OCI-LY7 (cell line): ENCODE results near the gene FRS2.

Experiments used
- CTCF ChIP-seq: fragments of 200-600 bp; sonication (generic); conservative IDR thresholded peaks from 2 replicates; pipeline ENCODE4 v1.5.1; 2014; ENCODE audit warnings: mild to moderate bottlenecking, antibody characterized with exemption, low read length, moderate library complexity, mixed read lengths
- EZH2phosphoT487 ChIP-seq: fragments of 200-600 bp; sonication (generic); IDR thresholded peaks from 2 replicates; pipeline ENCODE4 v1.6.1; 2018; ENCODE audit warnings: low read depth, borderline replicate concordance, mild to moderate bottlenecking, mixed run types, antibody characterized with exemption, low read length, moderate library complexity, mixed read lengths

- TF ChIP-seq CTCF (no peak), EZH2phosphoT487 (no peak)
Measured at GRCh38 chr12:69514111-69514510, 43.9 kb downstream of the FRS2 start.
